GM12878 (cell line): ENCODE results near the gene FDXR. TPM values are rescaled to one million over a fixed set of nuclear protein-coding genes. Genes with fewer than 3 reads are reported as not detected.
A peak's percentile ranks its signal among the peaks of the same experiment; 100 is the strongest.

Experiments used
- ATAC-seq: fragments of 200-7000 bp; cut with Tn5 transposase; 3 replicates; pipeline ENCODE4 v1.9.1; 2020; ENCODE audit warnings: mild to moderate bottlenecking, moderate library complexity
- BruUV-seq: library from RNA; stranded (reverse); fragments of 400-500 nt; replicated peaks from 2 replicates; lab custom pipeline; 2021; lab: Mats Ljungman, UMichigan
- CTCF ChIA-PET: fragments of 300-600 bp; sonication (Branson Sonifier 250); formaldehyde crosslinking; extraction: SDS; loops from one replicate; lab custom pipeline; 2021; ENCODE audit warnings: inconsistent platforms; lab: Yijun Ruan, JAX
- POLR2A ChIA-PET: fragments of 350-600 bp; formaldehyde crosslinking; extraction: SDS; loops from one replicate; lab custom pipeline; 2021; ENCODE audit warnings: inconsistent platforms; lab: Charles Lee
- RAD21 ChIA-PET: fragments of 300-600 bp; sonication (Branson Sonifier 250); formaldehyde crosslinking; loops from one replicate; lab custom pipeline; 2023; ENCODE audit warnings: antibody characterized with exemption; ENCODE audit not compliant: unreplicated experiment; lab: Charles Lee
- SMC1A ChIA-PET: fragments of 300-600 bp; sonication (Branson Sonifier 250); formaldehyde crosslinking; loops from one replicate; lab custom pipeline; 2023; ENCODE audit not compliant: unreplicated experiment, uncharacterized antibody; lab: Charles Lee
- DNase-seq: peaks from one replicate; pipeline ENCODE4 v3.0.0-alpha.2; 2011; ENCODE audit warnings: low read depth, low spot score
- FAIRE-seq: peaks from 3 replicates; lab custom pipeline; 2011; peaks lifted over from hg19 to GRCh38; lab: Jason Lieb, UNC
- H2AFZ ChIP-seq: 2 replicates; pipeline ENCODE4 v1.6.0; 2011; ENCODE audit warnings: low read depth, low read length, control low read depth; ENCODE audit not compliant: control insufficient read depth
- H3K27ac ChIP-seq: 2 replicates; pipeline ENCODE4 v1.5.1; 2011; ENCODE audit warnings: control low read depth; ENCODE audit not compliant: control insufficient read depth, insufficient read depth
- H3K27me3 ChIP-seq, 2 experiments: replicated peaks in 1 of 2; 2 replicates each; pipeline versions ENCODE4 v1.6.0 to v1.6.1; 2011; ENCODE audit warnings: low read length in 1 of 2; ENCODE audit not compliant: control insufficient read depth in 2 of 2, insufficient read depth in 2 of 2
- H3K36me3 ChIP-seq, 2 experiments: 2 replicates each; pipeline ENCODE4 v1.5.1; 2011; ENCODE audit warnings: low read length in 1 of 2; ENCODE audit not compliant: control insufficient read depth in 2 of 2, insufficient read depth in 2 of 2
- H3K4me1 ChIP-seq: 2 replicates; pipeline ENCODE4 v1.6.1; 2011; ENCODE audit warnings: mild to moderate bottlenecking, low read length, moderate library complexity, mixed read lengths; ENCODE audit not compliant: control insufficient read depth, insufficient read depth
- H3K4me2 ChIP-seq: 2 replicates; pipeline ENCODE4 v1.6.0; 2011; ENCODE audit warnings: control low read depth; ENCODE audit not compliant: control insufficient read depth, insufficient read depth
- H3K4me3 ChIP-seq: fragments of 200-600 bp; sonication (generic); 2 replicates; pipeline ENCODE4 v1.5.1; 2016
- H3K79me2 ChIP-seq: 2 replicates; pipeline ENCODE4 v1.6.0; 2011; ENCODE audit warnings: low read length; ENCODE audit not compliant: control insufficient read depth, insufficient read depth
- H3K9ac ChIP-seq: 2 replicates; pipeline ENCODE4 v1.8.0; 2011; ENCODE audit warnings: low read length, control low read depth, mixed read lengths; ENCODE audit not compliant: control insufficient read depth, insufficient read depth
- H3K9me3 ChIP-seq: replicated peaks from 3 replicates; pipeline ENCODE4 v1.5.1; 2011; ENCODE audit warnings: mild to moderate bottlenecking, low read length; ENCODE audit not compliant: control insufficient read depth, insufficient read depth
- H4K20me1 ChIP-seq: 2 replicates; pipeline ENCODE4 v1.6.0; 2011; ENCODE audit not compliant: control insufficient read depth, insufficient read depth
- ASH2L ChIP-seq: fragments of 300-600, 200-600 bp; sonication (generic); IDR thresholded peaks from 2 replicates; pipeline ENCODE4 v1.6.1; 2017; ENCODE audit warnings: low read depth, mild to moderate bottlenecking, borderline replicate concordance
- BCLAF1 ChIP-seq: fragments of 450-650 bp; IDR thresholded peaks from 2 replicates; pipeline ENCODE4 v1.6.1; 2017; ENCODE audit warnings: antibody characterized with exemption, mild to moderate bottlenecking, moderate library complexity
- SIN3A ChIP-seq: IDR thresholded peaks from 2 replicates; pipeline ENCODE4 v1.6.1; 2012; ENCODE audit warnings: low read depth, low read length, improper control_type of control experiment
- SUZ12 ChIP-seq: fragments of 200-600 bp; sonication (generic); IDR thresholded peaks from one replicate; pipeline ENCODE4 v1.6.1; 2018; ENCODE audit warnings: antibody characterized with exemption, mild to moderate bottlenecking; ENCODE audit not compliant: unreplicated experiment
- WGBS: methylation state at CpG from one replicate; pipeline ENCODE4 v1.1.6; 2016; ENCODE audit warnings: low lambda C conversion rate; ENCODE audit not compliant: insufficient replicate concordance, insufficient coverage; ENCODE audit errors: missing lambda C conversion rate; 5-methylcytosine and 5-hydroxymethylcytosine counted together
- in situ Hi-C: fragments of 300-500 bp; cut with MboI; formaldehyde crosslinking; loops from 9 replicates; pipeline ENCODE4 v1.14.3; 2018; ENCODE audit warnings: mixed read lengths
- intact Hi-C: fragments of 100-400 bp; cut with micrococcal nuclease; formaldehyde crosslinking; loops from one replicate; pipeline ENCODE4 v1.14.2; 2022; ENCODE audit not compliant: unreplicated experiment
- polyA plus RNA-seq, 11 experiments: library from polyadenylated mRNA; depleted of rRNA in 4 of 11; unstranded in 6 of 11; stranded (reverse) in 5 of 11; fragments of >200 nt; fragmentation: Nextera tagmentation in 4 of 11; fragmentation: Illumina TruSeq in 1 of 11; extraction: Ambion mirVana in 4 of 11; extraction: Trizol in 1 of 11; gene quantifications; 1 replicate in 1 of 11; 2 replicates in 10 of 11; pipeline versions ENCODE4 v1.2.1 to v1.2.3, GENCODE V29; 2011 to 2016; ENCODE audit warnings: inconsistent platforms in 2 of 11, missing spikeins in 2 of 11, low read depth in 1 of 11
- total RNA-seq, 4 experiments: library from RNA; depleted of rRNA in 3 of 4; stranded (reverse); fragments of >200 nt in 3 of 4; fragmentation: Illumina TruSeq in 1 of 4; extraction: Trizol in 1 of 4; gene quantifications; 2 replicates each; pipeline versions ENCODE4 v1.2.1 to v1.2.3, GENCODE V29; 2013 to 2021
- TF ChIP-seq, protein P1 (sequence below), 3 experiments: IDR thresholded peaks in 2 of 3; conservative IDR thresholded peaks in 1 of 3; 2 replicates each; pipeline ENCODE4 v1.5.1; 2011; ENCODE audit warnings: low read depth in 3 of 3, low read length in 3 of 3, mild to moderate bottlenecking in 3 of 3, control low read depth in 2 of 3, moderate library complexity in 2 of 3, inconsistent platforms in 1 of 3, mixed read lengths in 1 of 3; ENCODE audit not compliant: control insufficient read depth in 2 of 3, insufficient read depth in 1 of 3; ENCODE audit errors: extremely low read depth in 1 of 3

The FDXR gene
- total and polyA plus RNA-seq, 10 of the 15 experiments (the other 5 are each of a cell fraction or from before 2014, with no cell fraction given): 0.85 to 162 (median 48.2) TPM

DNA sequence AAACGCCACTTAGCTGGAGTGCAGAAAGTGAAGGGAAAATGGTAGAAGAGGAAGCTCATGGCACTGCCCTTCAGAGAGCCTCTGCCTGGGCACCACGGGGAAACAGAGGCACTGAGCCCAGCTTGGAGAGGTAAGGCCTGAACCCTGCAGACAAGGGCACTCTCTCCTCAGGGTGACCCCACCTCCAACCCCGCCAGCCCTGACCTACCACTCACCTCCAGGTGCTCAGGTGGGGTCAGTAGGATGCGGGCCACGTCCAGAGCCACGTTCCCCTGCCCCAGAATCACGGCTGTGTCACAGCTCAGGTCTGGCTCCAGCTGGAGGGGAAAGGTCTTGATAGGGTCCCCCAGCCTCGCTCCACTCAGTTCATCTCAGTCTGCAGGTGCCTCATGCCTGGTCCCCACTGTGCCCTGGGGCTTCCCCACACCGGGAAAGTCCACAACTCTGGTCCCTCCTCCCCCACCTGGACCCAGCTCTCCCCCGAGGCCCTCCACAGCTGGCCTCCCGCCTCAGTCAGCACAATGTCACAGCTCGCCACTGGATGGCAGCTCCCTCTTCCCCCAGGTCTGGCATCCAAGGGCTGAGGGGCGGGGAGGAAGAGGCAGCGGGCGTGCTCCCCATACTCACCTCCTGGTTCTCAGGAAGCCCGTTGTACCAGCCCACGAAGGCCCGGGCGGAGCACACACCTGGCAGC, 7.1 kb downstream of the FDXR start:
- ChIA-PET CTCF (interaction anchor here (0.6 to 10.2 kb wide), 23 partner anchors 8 to 299 kb away, joined by 3 to 98 read pairs (median 4); partner anchors contain the start of genes FDXR and RAB37), RAD21 (interaction anchor here (0.7 to 4.9 kb wide), 12 partner anchors 9 to 340 kb away, joined by 3 to 21 read pairs (median 4); partner anchors contain the start of gene NUP85), POLR2A (interaction anchor here (0.6 to 1.7 kb wide), 6 partner anchors 87 to 214 kb away, joined by 3 to 5 read pairs (median 4); partner anchors contain the start of gene NAT9), SMC1A (interaction anchor here (0.6 to 1.9 kb wide), 7 partner anchors 8 to 121 kb away, joined by 3 to 13 read pairs (median 4); partner anchors contain the start of gene FDXR)
- H3K79me2 ChIP-seq: no peaks in the 10 kb centered on the region
- H3K36me3 ChIP-seq: no peaks in the 10 kb centered on the region; a peak in 3 of 4 replicates
- peaks cover 0 to 2% of the 10 kb centered on the region in 2 experiments; a peak in 2 of 4 replicates for H3K27me3 ChIP-seq
- peaks cover 4% of the 10 kb centered on the region; the same call in 1 of the 2 replicates for H3K4me1 ChIP-seq
- DNase-seq (no peak), ATAC-seq (peak; percentile 47), FAIRE-seq (no peak)
- H3K4me2 ChIP-seq: no peak overlapping the region
- in situ Hi-C loops (loop anchor here (5.0 kb wide), 1 partner anchor 123 kb away; no protein-coding TSS in a partner anchor), intact Hi-C loops (loop anchor here (1.0 to 2.0 kb wide), 2 partner anchors 74 to 209 kb away; no protein-coding TSS in a partner anchor)
- H3K27ac ChIP-seq: no peak overlapping the region
- no TSS peak for BruUV-seq
- H2AFZ ChIP-seq: no peak overlapping the region
- no peak overlapping the region for H3K4me3 ChIP-seq
- WGBS: 53% methylated on average over 19 of the region's 19 CpGs
- TF ChIP-seq BCLAF1 (no peak), SUZ12 (no peak), SIN3A (no peak), ASH2L (no peak)
- TF ChIP-seq, protein P1, sequence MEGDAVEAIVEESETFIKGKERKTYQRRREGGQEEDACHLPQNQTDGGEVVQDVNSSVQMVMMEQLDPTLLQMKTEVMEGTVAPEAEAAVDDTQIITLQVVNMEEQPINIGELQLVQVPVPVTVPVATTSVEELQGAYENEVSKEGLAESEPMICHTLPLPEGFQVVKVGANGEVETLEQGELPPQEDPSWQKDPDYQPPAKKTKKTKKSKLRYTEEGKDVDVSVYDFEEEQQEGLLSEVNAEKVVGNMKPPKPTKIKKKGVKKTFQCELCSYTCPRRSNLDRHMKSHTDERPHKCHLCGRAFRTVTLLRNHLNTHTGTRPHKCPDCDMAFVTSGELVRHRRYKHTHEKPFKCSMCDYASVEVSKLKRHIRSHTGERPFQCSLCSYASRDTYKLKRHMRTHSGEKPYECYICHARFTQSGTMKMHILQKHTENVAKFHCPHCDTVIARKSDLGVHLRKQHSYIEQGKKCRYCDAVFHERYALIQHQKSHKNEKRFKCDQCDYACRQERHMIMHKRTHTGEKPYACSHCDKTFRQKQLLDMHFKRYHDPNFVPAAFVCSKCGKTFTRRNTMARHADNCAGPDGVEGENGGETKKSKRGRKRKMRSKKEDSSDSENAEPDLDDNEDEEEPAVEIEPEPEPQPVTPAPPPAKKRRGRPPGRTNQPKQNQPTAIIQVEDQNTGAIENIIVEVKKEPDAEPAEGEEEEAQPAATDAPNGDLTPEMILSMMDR (IDR thresholded peaks at IDR 0.05 in 2 of 3, conservative IDR thresholded peaks at IDR 0.05 in 1 of 3; ENCODE audit: control insufficient read depth in 2 of 3, extremely low read depth in 1 of 3, insufficient read depth in 1 of 3, low read depth in 3 of 3, low read length in 3 of 3): peak in 1 of 3 experiments; percentile 14; a peak in 1 of 6 replicates
- no peaks in the 10 kb centered on the region for H3K9me3 ChIP-seq
- H3K9ac ChIP-seq: no peak overlapping the region
- H4K20me1 ChIP-seq: no peaks in the 10 kb centered on the region
